ENCODE results near the gene ZZZ3. TPM values are rescaled to one million over a fixed set of nuclear protein-coding genes. Genes with fewer than 3 reads are reported as not detected.
"Not testable (repeated sequence)": the region's sequence is repeated elsewhere in the genome, so short reads cannot be mapped to it uniquely, and the experiment has no call there.

Gene ZZZ3
- total RNA-seq, 2 experiments from 2014 or later, result 45.2 to 45.3 TPM

GRCh38 chr1:77659879-77660593 lies 22.4 kb downstream of the ZZZ3 start:
- Mint-ChIP-seq H3K36me3 (peaks cover 16% of the 10 kb centered on the region), H3K4me1 (peaks cover 5% of the 10 kb centered on the region), H3K27ac (no peak overlapping the region), H3K9me3 (peaks cover 3% of the 10 kb centered on the region), H3K27me3 (no peaks in the 10 kb centered on the region), H3K4me3 (no peak overlapping the region)
- POLR2A ChIA-PET, result no interaction called here
- ATAC-seq (ENCODE audit: low read depth) (no peak), DNase-seq (no peak)

- no peak overlapping the region for H3K4me3 Mint-ChIP-seq
- DNase-seq (no peak), ATAC-seq (ENCODE audit: low read depth) (no peak)
- H3K9me3 Mint-ChIP-seq, result peaks cover 2% of the 10 kb centered on the region
- peaks cover 4% of the 10 kb centered on the region for H3K4me1 Mint-ChIP-seq
- peaks cover 16% of the 10 kb centered on the region for H3K36me3 Mint-ChIP-seq
- H3K27ac Mint-ChIP-seq, result no peak overlapping the region
- H3K27me3 Mint-ChIP-seq, result no peaks in the 10 kb centered on the region
- POLR2A ChIA-PET, result interaction anchor here (1.1 kb wide), 1 partner anchor 25 kb away, joined by 3 read pairs; no protein-coding TSS in a partner anchor
Measured at GRCh38 chr1:77658271-77658670, 24.2 kb downstream of the ZZZ3 start.

- Mint-ChIP-seq H3K4me3 (no peak overlapping the region), H3K27me3 (no peaks in the 10 kb centered on the region), H3K9me3 (peaks cover 8% of the 10 kb centered on the region), H3K4me1 (peaks cover 1% of the 10 kb centered on the region), H3K27ac (no peak overlapping the region), H3K36me3 (peaks cover 32% of the 10 kb centered on the region)
- ATAC-seq (ENCODE audit: low read depth) (no peak), DNase-seq (no peak)
- POLR2A ChIA-PET, result no interaction called here
Measured at GRCh38 chr1:77655431-77655974, 27.0 kb downstream of the ZZZ3 start.

- ATAC-seq (ENCODE audit: low read depth) (no peak), DNase-seq (no peak)
- Mint-ChIP-seq H3K4me3 (no peak overlapping the region), H3K9me3 (peaks cover 15% of the 10 kb centered on the region), H3K27ac (no peak overlapping the region), H3K36me3 (peaks cover 51% of the 10 kb centered on the region), H3K27me3 (no peaks in the 10 kb centered on the region), H3K4me1 (peaks cover 1% of the 10 kb centered on the region)
- POLR2A ChIA-PET, result no interaction called here
Measured at GRCh38 chr1:77652970-77653516, 29.4 kb downstream of the ZZZ3 start.

- H3K9me3 Mint-ChIP-seq, result peaks cover 15% of the 10 kb centered on the region
- peaks cover 1% of the 10 kb centered on the region for H3K4me1 Mint-ChIP-seq
- no peak for ATAC-seq (ENCODE audit: low read depth)
- H3K36me3 Mint-ChIP-seq, result peaks cover 54% of the 10 kb centered on the region
- H3K27ac Mint-ChIP-seq, result no peak overlapping the region
- no peak for DNase-seq
- POLR2A ChIA-PET, result no interaction called here
- H3K4me3 Mint-ChIP-seq, result no peak overlapping the region
- H3K27me3 Mint-ChIP-seq, result no peaks in the 10 kb centered on the region
Measured at GRCh38 chr1:77652268-77652667, 30.2 kb downstream of the ZZZ3 start.

- Mint-ChIP-seq H3K27me3 (no peaks in the 10 kb centered on the region), H3K4me1 (no peaks in the 10 kb centered on the region), H3K4me3 (no peak overlapping the region), H3K9me3 (peaks cover 21% of the 10 kb centered on the region), H3K36me3 (peaks cover 61% of the 10 kb centered on the region), H3K27ac (no peak overlapping the region)
- ATAC-seq (ENCODE audit: low read depth) (no peak), DNase-seq (no peak)
- POLR2A ChIA-PET, result no interaction called here
Measured at GRCh38 chr1:77649127-77649526, 33.3 kb downstream of the ZZZ3 start.

GRCh38 chr1:77646224-77646623 lies 36.2 kb downstream of the ZZZ3 start:
- Mint-ChIP-seq H3K27ac (peak overlapping the region; percentile 58), H3K9me3 (peaks cover 17% of the 10 kb centered on the region), H3K36me3 (peaks cover 47% of the 10 kb centered on the region)
- ATAC-seq (ENCODE audit: low read depth); H3K4me3 Mint-ChIP-seq; DNase-seq; H3K27me3 Mint-ChIP-seq; POLR2A ChIA-PET; H3K4me1 Mint-ChIP-seq: not testable (repeated sequence)

GRCh38 chr1:77643456-77643855 lies 39.0 kb downstream of the ZZZ3 start:
- no peak for DNase-seq
- no peak for ATAC-seq (ENCODE audit: low read depth)
- H3K36me3 Mint-ChIP-seq, result peaks cover 29% of the 10 kb centered on the region
- no peaks in the 10 kb centered on the region for H3K27me3 Mint-ChIP-seq
- no peak overlapping the region for H3K27ac Mint-ChIP-seq
- H3K4me1 Mint-ChIP-seq, result no peaks in the 10 kb centered on the region
- POLR2A ChIA-PET, result no interaction called here
- H3K9me3 Mint-ChIP-seq, result peaks cover 9% of the 10 kb centered on the region
- H3K4me3 Mint-ChIP-seq, result no peak overlapping the region

GRCh38 chr1:77642941-77643340 lies 39.5 kb downstream of the ZZZ3 start:
- POLR2A ChIA-PET, result no interaction called here
- H3K27ac Mint-ChIP-seq, result no peak overlapping the region
- H3K27me3 Mint-ChIP-seq, result no peaks in the 10 kb centered on the region
- no peak for ATAC-seq (ENCODE audit: low read depth)
- no peak for DNase-seq
- peaks cover 2% of the 10 kb centered on the region for H3K4me1 Mint-ChIP-seq
- H3K36me3 Mint-ChIP-seq, result peaks cover 28% of the 10 kb centered on the region
- no peak overlapping the region for H3K4me3 Mint-ChIP-seq
- peaks cover 8% of the 10 kb centered on the region for H3K9me3 Mint-ChIP-seq

- no peak for DNase-seq
- no peak overlapping the region for H3K27ac Mint-ChIP-seq
- H3K4me1 Mint-ChIP-seq, result peaks cover 3% of the 10 kb centered on the region
- POLR2A ChIA-PET, result interaction anchor here (1.4 kb wide), 1 partner anchor 41 kb away, joined by 4 read pairs; the partner anchor contains the start of gene ZZZ3
- no peaks in the 10 kb centered on the region for H3K27me3 Mint-ChIP-seq
- H3K9me3 Mint-ChIP-seq, result peaks cover 8% of the 10 kb centered on the region
- peaks cover 25% of the 10 kb centered on the region for H3K36me3 Mint-ChIP-seq
- ATAC-seq (ENCODE audit: low read depth), result no peak
- H3K4me3 Mint-ChIP-seq, result no peak overlapping the region
Measured at GRCh38 chr1:77642196-77642595, 40.3 kb downstream of the ZZZ3 start.

- no peaks in the 10 kb centered on the region for H3K27me3 Mint-ChIP-seq
- no peak overlapping the region for H3K4me3 Mint-ChIP-seq
- H3K9me3 Mint-ChIP-seq, result no peaks in the 10 kb centered on the region
- POLR2A ChIA-PET, result no interaction called here
- DNase-seq, result no peak
- H3K4me1 Mint-ChIP-seq, result peaks cover 4% of the 10 kb centered on the region
- ATAC-seq (ENCODE audit: low read depth), result no peak
- H3K36me3 Mint-ChIP-seq, result peaks cover 14% of the 10 kb centered on the region
- no peak overlapping the region for H3K27ac Mint-ChIP-seq
Measured at GRCh38 chr1:77639557-77640069, 42.8 kb downstream of the ZZZ3 start.

GRCh38 chr1:77639056-77639455 lies 43.4 kb downstream of the ZZZ3 start:
- Mint-ChIP-seq H3K9me3 (no peaks in the 10 kb centered on the region), H3K27ac (no peak overlapping the region), H3K4me1 (peaks cover 4% of the 10 kb centered on the region), H3K4me3 (no peak overlapping the region), H3K27me3 (no peaks in the 10 kb centered on the region), H3K36me3 (peaks cover 16% of the 10 kb centered on the region)
- ATAC-seq (ENCODE audit: low read depth) (no peak), DNase-seq (no peak)
- POLR2A ChIA-PET, result no interaction called here

- no peak overlapping the region for H3K27ac Mint-ChIP-seq
- no peaks in the 10 kb centered on the region for H3K9me3 Mint-ChIP-seq
- no peaks in the 10 kb centered on the region for H3K27me3 Mint-ChIP-seq
- POLR2A ChIA-PET, result no interaction called here
- DNase-seq, result no peak
- peaks cover 8% of the 10 kb centered on the region for H3K4me1 Mint-ChIP-seq
- H3K36me3 Mint-ChIP-seq, result peaks cover 29% of the 10 kb centered on the region
- no peak for ATAC-seq (ENCODE audit: low read depth)
- no peak overlapping the region for H3K4me3 Mint-ChIP-seq
Measured at GRCh38 chr1:77636864-77637263, 45.6 kb downstream of the ZZZ3 start.

All from activated naive CD8-positive, alpha-beta T cell treated with anti-CD3 and anti-CD28 coated beads, Interleukin-2, amount 10 ng/mL, durations not matched to agents 7 days and 5 days (primary cell).